SK-N-SH (cell line): ENCODE results near the gene EDA.

ENCODE experiments used
- CHD2 ChIP-seq: fragments of 150-350 bp; IDR thresholded peaks from 2 replicates; pipeline ENCODE4 v1.6.1; 2018; ENCODE audit warnings: low read length; ENCODE audit not compliant: partially characterized antibody
- EP300 ChIP-seq, 2 experiments: IDR thresholded peaks; 2 replicates each; pipeline versions ENCODE4 v1.4.0 to v1.6.1; 2012; ENCODE audit warnings: borderline replicate concordance in 1 of 2, low read depth in 1 of 2, low read length in 1 of 2
- FOSL2 ChIP-seq: IDR thresholded peaks from 2 replicates; pipeline ENCODE4 v1.4.0; 2012; ENCODE audit warnings: low read depth, mild to moderate bottlenecking, moderate library complexity, borderline replicate concordance
- FOXJ3 ChIP-seq: sonication (generic); formaldehyde crosslinking; IDR thresholded peaks from 2 replicates; pipeline ENCODE4 v1.5.1; 2020; ENCODE audit warnings: mild to moderate bottlenecking, missing genetic modification reagents
- FOXM1 ChIP-seq: IDR thresholded peaks from 2 replicates; pipeline ENCODE4 v1.4.0; 2012; ENCODE audit warnings: low read depth, mild to moderate bottlenecking
- MAX ChIP-seq: IDR thresholded peaks from 2 replicates; pipeline ENCODE4 v1.4.0; 2012; ENCODE audit warnings: low read depth
- POLR2AphosphoS5 ChIP-seq: IDR thresholded peaks from 2 replicates; pipeline ENCODE4 v1.6.1; 2012; ENCODE audit warnings: low read depth, low read length
- REST ChIP-seq: IDR thresholded peaks from 2 replicates; pipeline ENCODE4 v1.6.1; 2012; ENCODE audit warnings: mild to moderate bottlenecking, low read depth, low read length, moderate library complexity
- USF2 ChIP-seq: fragments of 150-350 bp; IDR thresholded peaks from 2 replicates; pipeline ENCODE4 v1.6.1; 2017; ENCODE audit warnings: antibody characterized with exemption, low read length, low read depth, borderline replicate concordance
- TF ChIP-seq, protein P1 (sequence below): fragments of 200-600 bp; sonication (generic); IDR thresholded peaks from 2 replicates; pipeline ENCODE4 v1.6.1; 2017; ENCODE audit warnings: antibody characterized with exemption, mild to moderate bottlenecking, moderate library complexity

- TF ChIP-seq, protein P1, sequence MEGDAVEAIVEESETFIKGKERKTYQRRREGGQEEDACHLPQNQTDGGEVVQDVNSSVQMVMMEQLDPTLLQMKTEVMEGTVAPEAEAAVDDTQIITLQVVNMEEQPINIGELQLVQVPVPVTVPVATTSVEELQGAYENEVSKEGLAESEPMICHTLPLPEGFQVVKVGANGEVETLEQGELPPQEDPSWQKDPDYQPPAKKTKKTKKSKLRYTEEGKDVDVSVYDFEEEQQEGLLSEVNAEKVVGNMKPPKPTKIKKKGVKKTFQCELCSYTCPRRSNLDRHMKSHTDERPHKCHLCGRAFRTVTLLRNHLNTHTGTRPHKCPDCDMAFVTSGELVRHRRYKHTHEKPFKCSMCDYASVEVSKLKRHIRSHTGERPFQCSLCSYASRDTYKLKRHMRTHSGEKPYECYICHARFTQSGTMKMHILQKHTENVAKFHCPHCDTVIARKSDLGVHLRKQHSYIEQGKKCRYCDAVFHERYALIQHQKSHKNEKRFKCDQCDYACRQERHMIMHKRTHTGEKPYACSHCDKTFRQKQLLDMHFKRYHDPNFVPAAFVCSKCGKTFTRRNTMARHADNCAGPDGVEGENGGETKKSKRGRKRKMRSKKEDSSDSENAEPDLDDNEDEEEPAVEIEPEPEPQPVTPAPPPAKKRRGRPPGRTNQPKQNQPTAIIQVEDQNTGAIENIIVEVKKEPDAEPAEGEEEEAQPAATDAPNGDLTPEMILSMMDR = no peak
- TF ChIP-seq CHD2 (no peak), USF2 (no peak), FOSL2 (no peak), EP300 (IDR thresholded peaks at IDR 0.05; ENCODE audit: borderline replicate concordance in 1 of 2, low read depth in 1 of 2, low read length in 1 of 2) (no peak), FOXM1 (no peak), POLR2AphosphoS5 (no peak), FOXJ3 (CRISPR knock-in tag) (no peak), REST (no peak), MAX (no peak)
Observed at GRCh38 chrX:69993494-69993893, 377.6 kb downstream of the EDA start.
